GM23338 (cell line): ENCODE data around the gene SORD. TPM values are rescaled to one million over a fixed set of nuclear protein-coding genes. Genes with fewer than 3 reads are reported as not detected.

ENCODE experiments used
- ATAC-seq: fragments of 200-7000 bp; cut with Tn5 transposase; 3 replicates; pipeline ENCODE4 v1.9.1; 2020
- DNase-seq: peaks from one replicate; pipeline ENCODE4 v3.0.0-alpha.2; 2015; ENCODE audit warnings: low spot score
- H2AFZ ChIP-seq: fragments of 200-600 bp; sonication (generic); 2 replicates; pipeline ENCODE4 v1.8.0; 2016; ENCODE audit warnings: antibody characterized with exemption, mild to moderate bottlenecking, moderate library complexity
- H3F3A ChIP-seq: fragments of 200-600 bp; sonication (generic); replicated peaks from 2 replicates; pipeline ENCODE4 v1.8.0; 2017; ENCODE audit warnings: antibody characterized with exemption, mixed run types, low read depth
- H3K27ac ChIP-seq: fragments of 200-600 bp; sonication (generic); 2 replicates; pipeline ENCODE4 v1.6.1; 2016; ENCODE audit warnings: low read depth
- H3K27me3 ChIP-seq: fragments of 200-600 bp; sonication (generic); 2 replicates; pipeline ENCODE4 v1.8.0; 2016; ENCODE audit warnings: mild to moderate bottlenecking, mixed run types, moderate library complexity; ENCODE audit not compliant: insufficient read depth
- H3K36me3 ChIP-seq: fragments of 200-600 bp; sonication (generic); 2 replicates; pipeline ENCODE4 v1.8.0; 2016; ENCODE audit warnings: mild to moderate bottlenecking; ENCODE audit not compliant: insufficient read depth
- H3K4me1 ChIP-seq: fragments of 200-600 bp; sonication (generic); 2 replicates; pipeline ENCODE4 v1.8.0; 2016; ENCODE audit warnings: mild to moderate bottlenecking, moderate library complexity; ENCODE audit not compliant: insufficient read depth
- H3K4me2 ChIP-seq: fragments of 200-600 bp; sonication (generic); 2 replicates; pipeline ENCODE4 v1.7.1; 2017; ENCODE audit warnings: mixed run types
- H3K4me3 ChIP-seq: fragments of 200-600 bp; sonication (generic); 2 replicates; pipeline ENCODE4 v1.6.1; 2016; ENCODE audit warnings: mixed run types
- H3K79me2 ChIP-seq: fragments of 200-600 bp; sonication (generic); replicated peaks from 2 replicates; pipeline ENCODE4 v1.8.0; 2017; ENCODE audit warnings: mild to moderate bottlenecking; ENCODE audit not compliant: insufficient read depth
- H3K9me2 ChIP-seq: fragments of 200-600 bp; sonication (generic); 2 replicates; pipeline ENCODE4 v1.8.0; 2017; ENCODE audit not compliant: insufficient read depth
- H4K20me1 ChIP-seq: fragments of 200-600 bp; sonication (generic); replicated peaks from 2 replicates; pipeline ENCODE4 v1.8.0; 2017; ENCODE audit warnings: mild to moderate bottlenecking; ENCODE audit not compliant: insufficient read depth
- H3K27ac Mint-ChIP-seq: 2 replicates; pipeline ENCODE4 v1.8.0; 2020; ENCODE audit warnings: inconsistent platforms, mild to moderate bottlenecking, moderate library complexity, mixed read lengths
- H3K27me3 Mint-ChIP-seq: 3 replicates; pipeline ENCODE4 v1.8.0; 2022; ENCODE audit warnings: low read depth, mild to moderate bottlenecking, moderate library complexity, mixed read lengths, inconsistent platforms; ENCODE audit not compliant: insufficient read depth, poor library complexity
- H3K36me3 Mint-ChIP-seq: 3 replicates; pipeline ENCODE4 v1.8.0; 2021; ENCODE audit warnings: low read depth, mild to moderate bottlenecking, inconsistent platforms, moderate library complexity, mixed read lengths
- H3K4me1 Mint-ChIP-seq: 3 replicates; pipeline ENCODE4 v1.8.0; 2020; ENCODE audit warnings: mild to moderate bottlenecking, inconsistent platforms, mixed read lengths
- H3K4me3 Mint-ChIP-seq: 3 replicates; pipeline ENCODE4 v1.8.0; 2021; ENCODE audit warnings: moderate library complexity, mild to moderate bottlenecking, inconsistent platforms, mixed read lengths
- H3K9me3 Mint-ChIP-seq: 3 replicates; pipeline ENCODE4 v1.8.0; 2020; ENCODE audit warnings: moderate library complexity, mild to moderate bottlenecking, inconsistent platforms, mixed read lengths
- CREB1 ChIP-seq: fragments of 250-450 bp; sonication (Bioruptor Pico); IDR thresholded peaks from 2 replicates; pipeline ENCODE4 v1.5.0; 2020; ENCODE audit warnings: low read depth, mild to moderate bottlenecking, moderate library complexity
- CTCF ChIP-seq, 2 experiments: fragments of 200-600 bp in 1 of 2; sonication (generic) in 1 of 2; conservative IDR thresholded peaks; 2 replicates each; pipeline versions ENCODE4 v1.5.1 to v1.6.1; 2016 to 2017; ENCODE audit warnings: antibody characterized with exemption in 2 of 2, low read depth in 2 of 2, mild to moderate bottlenecking in 2 of 2, moderate library complexity in 1 of 2
- EZH2 ChIP-seq: fragments of 200-600 bp; sonication (generic); IDR thresholded peaks from one replicate; pipeline ENCODE4 v1.8.0; 2017; ENCODE audit warnings: antibody characterized with exemption, mild to moderate bottlenecking, low read depth; ENCODE audit not compliant: unreplicated experiment
- EZH2phosphoT487 ChIP-seq: fragments of 200-600 bp; sonication (generic); IDR thresholded peaks from one replicate; pipeline ENCODE4 v1.8.1; 2018; ENCODE audit warnings: antibody characterized with exemption; ENCODE audit not compliant: unreplicated experiment
- NANOG ChIP-seq: IDR thresholded peaks from 2 replicates; pipeline ENCODE4 v1.6.1; 2016; ENCODE audit warnings: antibody characterized with exemption, borderline replicate concordance
- STAT1 ChIP-seq: IDR thresholded peaks from one replicate; pipeline ENCODE4 v1.6.1; 2016; ENCODE audit warnings: antibody characterized with exemption; ENCODE audit not compliant: unreplicated experiment
- ZNF331 ChIP-seq: fragments of 250-450 bp; sonication (Bioruptor Pico); IDR thresholded peaks from 2 replicates; pipeline ENCODE4 v1.5.0; 2020; ENCODE audit warnings: low read depth, mild to moderate bottlenecking, moderate library complexity
- polyA plus RNA-seq: library from polyadenylated mRNA; unstranded; fragments of >200 nt; fragmentation: Nextera tagmentation; extraction: Ambion mirVana; gene quantifications from 2 replicates; pipeline ENCODE4 v1.2.1, GENCODE V29; 2016
- total RNA-seq: library from RNA; depleted of rRNA; stranded (reverse); fragments of >200 nt; shearing (Covaris generic); gene quantifications from 2 replicates; pipeline ENCODE4 v1.2.3, GENCODE V29; 2014
- TF ChIP-seq, protein P1 (sequence below): IDR thresholded peaks from 2 replicates; pipeline ENCODE4 v1.6.1; 2016; ENCODE audit warnings: antibody characterized with exemption
- TF ChIP-seq, protein P2 (sequence below): IDR thresholded peaks from one replicate; pipeline ENCODE4 v1.6.1; 2018; ENCODE audit warnings: antibody characterized with exemption; ENCODE audit not compliant: unreplicated experiment

SORD gene
- total and polyA plus RNA-seq, 2 experiments from 2014 or later: 12.5 to 55.0 TPM

DNA sequence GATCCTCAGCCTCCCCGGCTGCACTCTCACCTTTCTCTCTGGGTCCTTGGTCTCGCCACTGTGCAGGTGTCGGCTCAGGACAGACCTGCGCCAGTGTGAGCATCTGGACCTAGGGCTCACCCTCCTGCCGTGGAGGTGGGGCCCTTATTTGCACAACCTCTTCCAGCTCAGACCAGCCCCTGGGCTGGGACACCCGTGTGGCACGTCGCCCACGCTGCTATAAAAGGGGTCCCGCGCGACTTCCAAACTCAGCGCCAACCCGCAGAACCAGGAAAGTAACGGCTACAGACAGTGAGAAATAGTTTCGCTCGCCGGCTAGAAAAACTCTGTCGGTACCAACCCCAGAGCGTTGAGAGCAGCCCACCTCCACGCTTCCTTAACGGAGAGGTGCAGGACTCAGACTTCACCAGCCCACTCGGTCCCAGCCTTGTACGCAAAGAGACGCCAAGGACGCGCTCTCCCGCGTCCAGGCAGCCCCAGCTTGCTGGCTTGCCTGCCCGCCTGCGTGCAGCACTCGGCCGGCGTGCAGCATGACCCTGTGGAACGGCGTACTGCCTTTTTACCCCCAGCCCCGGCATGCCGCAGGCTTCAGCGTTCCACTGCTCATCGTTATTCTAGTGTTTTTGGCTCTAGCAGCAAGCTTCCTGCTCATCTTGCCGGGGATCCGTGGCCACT lies 91.2 kb downstream of the SORD start, which contains the start of the genes DUOX2 and DUOXA2 (continued):
- peak; percentile 67 for TF ChIP-seq EZH2
- TF ChIP-seq ZNF331 (CRISPR knock-in tag): no peak
- TF ChIP-seq, protein P1, sequence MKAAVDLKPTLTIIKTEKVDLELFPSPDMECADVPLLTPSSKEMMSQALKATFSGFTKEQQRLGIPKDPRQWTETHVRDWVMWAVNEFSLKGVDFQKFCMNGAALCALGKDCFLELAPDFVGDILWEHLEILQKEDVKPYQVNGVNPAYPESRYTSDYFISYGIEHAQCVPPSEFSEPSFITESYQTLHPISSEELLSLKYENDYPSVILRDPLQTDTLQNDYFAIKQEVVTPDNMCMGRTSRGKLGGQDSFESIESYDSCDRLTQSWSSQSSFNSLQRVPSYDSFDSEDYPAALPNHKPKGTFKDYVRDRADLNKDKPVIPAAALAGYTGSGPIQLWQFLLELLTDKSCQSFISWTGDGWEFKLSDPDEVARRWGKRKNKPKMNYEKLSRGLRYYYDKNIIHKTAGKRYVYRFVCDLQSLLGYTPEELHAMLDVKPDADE: no peak
- TF ChIP-seq NANOG: no peak
- no peak for TF ChIP-seq STAT1

DNA sequence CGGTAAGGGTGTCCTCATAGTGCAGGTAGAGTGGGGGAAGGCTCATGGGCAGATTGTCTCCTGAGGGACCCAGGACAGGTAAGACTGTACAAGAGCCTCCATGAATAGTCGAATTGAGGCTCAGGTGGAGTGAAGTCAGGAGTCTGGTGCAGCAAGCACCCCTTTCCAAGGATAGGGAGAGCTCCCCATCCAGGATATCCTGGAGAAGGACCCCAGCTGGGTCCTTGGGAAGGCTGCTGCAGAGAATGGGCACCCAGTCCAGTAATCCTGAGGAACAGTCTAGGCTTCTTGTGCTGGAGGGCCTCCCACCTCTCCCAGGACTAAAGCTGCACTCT lies 91.7 kb downstream of the SORD start:
- H3K27me3 Mint-ChIP-seq: peaks cover 85% of the 10 kb centered on the region
- peaks cover 40% of the 10 kb centered on the region for H3K4me1 ChIP-seq
- no peak overlapping the region for H3K27ac Mint-ChIP-seq
- H3K4me3 Mint-ChIP-seq: peak overlapping the region; percentile 58
- H2AFZ ChIP-seq: no peak overlapping the region
- H3F3A ChIP-seq: no peaks in the 10 kb centered on the region
- H3K4me1 Mint-ChIP-seq: peaks cover 27% of the 10 kb centered on the region
- TF ChIP-seq EZH2 (peak; percentile 88), STAT1 (no peak), CTCF (conservative IDR thresholded peaks at IDR 0.05; ENCODE audit: low read depth in 2 of 2) (no peak), NANOG (no peak), CREB1 (no peak), EZH2phosphoT487 (peak; percentile 14), ZNF331 (CRISPR knock-in tag) (no peak)
- TF ChIP-seq, protein P2, sequence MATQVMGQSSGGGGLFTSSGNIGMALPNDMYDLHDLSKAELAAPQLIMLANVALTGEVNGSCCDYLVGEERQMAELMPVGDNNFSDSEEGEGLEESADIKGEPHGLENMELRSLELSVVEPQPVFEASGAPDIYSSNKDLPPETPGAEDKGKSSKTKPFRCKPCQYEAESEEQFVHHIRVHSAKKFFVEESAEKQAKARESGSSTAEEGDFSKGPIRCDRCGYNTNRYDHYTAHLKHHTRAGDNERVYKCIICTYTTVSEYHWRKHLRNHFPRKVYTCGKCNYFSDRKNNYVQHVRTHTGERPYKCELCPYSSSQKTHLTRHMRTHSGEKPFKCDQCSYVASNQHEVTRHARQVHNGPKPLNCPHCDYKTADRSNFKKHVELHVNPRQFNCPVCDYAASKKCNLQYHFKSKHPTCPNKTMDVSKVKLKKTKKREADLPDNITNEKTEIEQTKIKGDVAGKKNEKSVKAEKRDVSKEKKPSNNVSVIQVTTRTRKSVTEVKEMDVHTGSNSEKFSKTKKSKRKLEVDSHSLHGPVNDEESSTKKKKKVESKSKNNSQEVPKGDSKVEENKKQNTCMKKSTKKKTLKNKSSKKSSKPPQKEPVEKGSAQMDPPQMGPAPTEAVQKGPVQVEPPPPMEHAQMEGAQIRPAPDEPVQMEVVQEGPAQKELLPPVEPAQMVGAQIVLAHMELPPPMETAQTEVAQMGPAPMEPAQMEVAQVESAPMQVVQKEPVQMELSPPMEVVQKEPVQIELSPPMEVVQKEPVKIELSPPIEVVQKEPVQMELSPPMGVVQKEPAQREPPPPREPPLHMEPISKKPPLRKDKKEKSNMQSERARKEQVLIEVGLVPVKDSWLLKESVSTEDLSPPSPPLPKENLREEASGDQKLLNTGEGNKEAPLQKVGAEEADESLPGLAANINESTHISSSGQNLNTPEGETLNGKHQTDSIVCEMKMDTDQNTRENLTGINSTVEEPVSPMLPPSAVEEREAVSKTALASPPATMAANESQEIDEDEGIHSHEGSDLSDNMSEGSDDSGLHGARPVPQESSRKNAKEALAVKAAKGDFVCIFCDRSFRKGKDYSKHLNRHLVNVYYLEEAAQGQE: no peak
- DNase-seq (no peak), ATAC-seq (no peak)
- H4K20me1 ChIP-seq: peaks cover 4% of the 10 kb centered on the region; the same call in 1 of the 2 replicates
- no peak overlapping the region for H3K27ac ChIP-seq
- peaks cover 98% of the 10 kb centered on the region for H3K27me3 ChIP-seq
- H3K9me2 ChIP-seq: no peaks in the 10 kb centered on the region
- H3K79me2 ChIP-seq: no peaks in the 10 kb centered on the region
- H3K9me3 Mint-ChIP-seq: peaks cover 12% of the 10 kb centered on the region
- no peaks in the 10 kb centered on the region for H3K36me3 ChIP-seq
- H3K4me2 ChIP-seq: peak overlapping the region; percentile 88; the same call in 1 of the 2 replicates
- H3K36me3 Mint-ChIP-seq: no peaks in the 10 kb centered on the region; the same call in 2 of the 3 replicates
- H3K4me3 ChIP-seq: peak overlapping the region; percentile 58; the same call in 1 of the 2 replicates
